ENCODE results near the gene RNFT2.
A peak's percentile ranks its signal among the peaks of the same experiment; 100 is the strongest.

The RNFT2 gene

DNA sequence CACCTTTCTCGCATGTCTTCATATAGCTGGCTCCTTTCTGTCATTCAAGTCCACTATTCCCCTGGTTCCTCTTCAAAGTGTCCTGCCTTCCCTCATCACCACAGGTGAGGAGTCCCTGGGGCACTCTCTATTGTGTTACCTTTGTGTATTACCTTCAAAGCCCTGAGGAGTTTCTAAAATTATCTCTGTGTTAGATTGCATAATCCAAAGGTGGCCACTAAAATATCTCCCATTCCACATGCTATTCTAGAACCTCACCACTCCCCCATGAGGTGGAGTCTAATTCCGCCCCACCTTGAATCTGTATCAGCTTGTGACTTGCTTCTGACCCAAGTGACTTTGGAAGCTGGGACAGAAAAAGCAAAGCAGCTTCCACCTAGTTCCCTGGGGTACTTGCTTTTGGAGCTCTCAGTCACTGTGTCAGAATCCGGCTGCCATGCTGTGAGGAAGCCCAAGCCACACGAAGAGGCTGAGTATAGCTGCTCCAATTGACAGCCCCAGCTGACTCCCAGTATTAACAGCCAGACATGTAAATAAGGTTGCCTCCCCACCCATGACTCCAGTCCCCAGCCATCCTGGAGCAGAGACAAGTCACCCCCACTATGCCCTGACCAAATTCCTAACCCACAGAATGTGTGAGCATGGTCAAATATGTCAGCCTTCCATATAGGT lies 136.3 kb downstream of the RNFT2 start:
- TF ChIP-seq, protein P1, sequence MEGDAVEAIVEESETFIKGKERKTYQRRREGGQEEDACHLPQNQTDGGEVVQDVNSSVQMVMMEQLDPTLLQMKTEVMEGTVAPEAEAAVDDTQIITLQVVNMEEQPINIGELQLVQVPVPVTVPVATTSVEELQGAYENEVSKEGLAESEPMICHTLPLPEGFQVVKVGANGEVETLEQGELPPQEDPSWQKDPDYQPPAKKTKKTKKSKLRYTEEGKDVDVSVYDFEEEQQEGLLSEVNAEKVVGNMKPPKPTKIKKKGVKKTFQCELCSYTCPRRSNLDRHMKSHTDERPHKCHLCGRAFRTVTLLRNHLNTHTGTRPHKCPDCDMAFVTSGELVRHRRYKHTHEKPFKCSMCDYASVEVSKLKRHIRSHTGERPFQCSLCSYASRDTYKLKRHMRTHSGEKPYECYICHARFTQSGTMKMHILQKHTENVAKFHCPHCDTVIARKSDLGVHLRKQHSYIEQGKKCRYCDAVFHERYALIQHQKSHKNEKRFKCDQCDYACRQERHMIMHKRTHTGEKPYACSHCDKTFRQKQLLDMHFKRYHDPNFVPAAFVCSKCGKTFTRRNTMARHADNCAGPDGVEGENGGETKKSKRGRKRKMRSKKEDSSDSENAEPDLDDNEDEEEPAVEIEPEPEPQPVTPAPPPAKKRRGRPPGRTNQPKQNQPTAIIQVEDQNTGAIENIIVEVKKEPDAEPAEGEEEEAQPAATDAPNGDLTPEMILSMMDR (conservative IDR thresholded peaks at IDR 0.05; ENCODE audit: low read depth, low read length), result no peak
- H3K4me3 ChIP-seq (ENCODE audit: low read length), result no peak overlapping the region
- no peak for DNase-seq (ENCODE audit: low read depth)

DNA sequence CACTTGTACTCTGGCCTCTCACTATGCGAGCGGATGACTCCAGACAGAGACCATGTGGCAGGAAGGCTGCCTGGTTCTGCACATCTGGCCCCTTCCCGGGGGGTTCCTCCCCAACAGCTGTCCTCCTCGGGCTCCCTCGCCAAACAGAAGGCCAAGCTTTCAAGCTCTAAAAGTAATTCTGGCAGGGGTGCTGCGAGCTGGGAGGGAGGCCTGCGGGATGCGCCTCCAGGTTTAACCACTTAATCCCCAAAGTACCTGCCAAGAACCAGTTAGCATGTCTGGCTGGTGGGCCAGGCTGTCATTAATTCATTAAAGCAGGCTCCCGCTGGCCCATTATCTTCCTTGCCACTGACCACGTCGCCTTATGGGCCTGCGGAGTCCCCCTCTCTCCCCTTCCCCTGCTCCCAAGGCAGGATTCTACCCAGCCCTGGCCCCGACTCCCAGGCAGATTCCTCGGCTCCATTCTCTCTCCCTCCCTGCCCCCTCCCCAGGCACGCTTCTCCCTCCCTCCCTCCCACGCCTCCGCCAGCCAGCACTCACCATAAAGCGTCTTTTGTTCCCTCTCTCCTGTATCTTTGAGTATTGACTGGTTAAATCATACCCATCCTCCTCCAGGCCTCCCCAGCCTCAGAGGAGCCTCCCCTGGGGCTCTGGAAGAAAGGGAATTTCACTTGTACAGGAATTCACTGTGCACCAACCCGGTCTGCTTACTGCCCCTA lies 138.2 kb downstream of the RNFT2 start:
- H3K4me3 ChIP-seq (ENCODE audit: low read length), result no peak overlapping the region
- TF ChIP-seq, protein P1 (conservative IDR thresholded peaks at IDR 0.05; ENCODE audit: low read depth, low read length), result no peak

DNA sequence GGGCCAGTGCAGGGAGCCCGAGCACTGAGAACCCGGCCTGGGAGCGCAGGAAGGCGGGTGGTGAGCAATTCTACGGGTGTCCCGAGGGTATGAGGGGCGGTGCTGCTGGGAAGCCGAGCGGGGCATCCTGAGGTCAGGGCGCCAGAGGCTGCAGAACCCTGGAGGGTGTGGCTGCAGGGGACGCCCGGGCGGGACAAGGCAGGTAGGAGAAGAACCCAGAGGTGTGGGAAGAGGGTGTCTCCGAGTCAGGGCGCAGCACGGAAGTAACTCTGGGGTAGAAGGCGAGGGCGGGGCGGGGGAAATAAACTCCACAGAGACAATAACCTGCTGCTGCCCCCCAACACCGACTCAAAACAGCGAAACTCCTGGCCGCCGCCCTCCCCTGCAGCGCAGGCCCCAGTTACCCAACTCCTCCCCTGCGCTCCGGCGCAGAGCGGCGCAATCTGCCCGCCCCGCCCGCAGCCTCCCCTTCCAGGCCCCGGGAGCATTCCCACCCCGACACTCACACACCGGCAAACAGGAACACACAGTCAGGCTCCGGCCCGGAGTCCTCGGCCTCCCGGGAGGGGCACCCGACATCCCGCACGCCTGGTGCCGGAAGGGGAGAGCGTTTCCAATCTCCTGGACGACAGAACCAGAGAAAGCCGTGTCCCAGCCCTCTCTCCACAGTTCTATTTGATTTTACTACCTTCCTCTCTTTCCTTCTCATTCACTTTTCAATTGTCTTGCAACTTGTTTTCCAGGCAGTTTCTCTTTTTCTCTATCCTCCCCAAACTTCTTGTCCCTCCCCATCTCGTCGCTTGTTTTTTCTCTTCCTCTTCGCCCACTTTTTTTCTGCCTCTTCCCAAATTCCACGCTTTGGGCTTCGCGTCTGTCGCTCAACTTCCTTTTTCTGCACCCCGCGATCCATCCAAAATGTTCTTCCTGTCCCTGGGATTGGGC lies 140.7 kb downstream of the RNFT2 start:
- TF ChIP-seq, protein P1 (conservative IDR thresholded peaks at IDR 0.05; ENCODE audit: low read depth, low read length), result no peak
- DNase-seq (ENCODE audit: low read depth), result no peak
- peak overlapping the region; percentile 67 for H3K4me3 ChIP-seq (ENCODE audit: low read length)

More for the DNA sequence above, 138.2 kb downstream of the RNFT2 start:
- no peak for DNase-seq (ENCODE audit: low read depth)

DNA sequence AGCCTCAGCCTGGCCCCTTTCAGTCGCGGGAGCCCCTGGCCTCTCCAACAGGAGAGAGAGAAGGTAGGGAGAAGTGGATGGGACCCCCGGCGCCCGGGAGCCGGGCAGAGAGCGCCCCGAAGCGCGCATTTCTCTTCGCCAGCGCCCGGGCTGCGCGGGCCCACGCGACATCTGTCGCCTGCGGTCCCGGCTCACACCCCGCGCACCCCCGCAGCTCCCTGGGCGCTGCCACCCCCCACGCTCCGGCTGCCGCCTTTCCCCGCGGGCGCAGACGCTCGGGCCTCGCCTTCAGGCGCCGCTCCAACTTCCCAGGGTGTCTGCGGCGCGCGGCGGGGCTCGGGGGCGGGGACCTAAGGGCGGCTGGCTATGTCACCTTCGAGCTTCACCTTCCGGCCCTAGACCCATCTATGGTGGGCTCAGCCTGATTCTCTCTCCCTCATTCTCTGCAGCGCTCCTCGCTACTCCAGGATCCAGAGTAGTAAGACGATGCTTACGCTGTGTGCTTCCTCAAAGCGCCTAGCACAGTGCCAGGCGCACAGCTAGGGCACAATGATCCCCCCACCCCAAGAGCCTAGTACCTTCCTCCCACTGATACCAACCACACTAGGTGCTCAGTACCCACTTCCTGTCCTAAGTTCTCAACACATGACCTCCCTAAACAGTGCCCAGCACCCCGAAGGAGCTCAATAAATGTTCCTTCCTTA lies 141.5 kb downstream of the RNFT2 start:
- TF ChIP-seq, protein P1 (conservative IDR thresholded peaks at IDR 0.05; ENCODE audit: low read depth, low read length), result no peak
- no peak for DNase-seq (ENCODE audit: low read depth)
- H3K4me3 ChIP-seq (ENCODE audit: low read length), result peak overlapping the region; percentile 67

DNA sequence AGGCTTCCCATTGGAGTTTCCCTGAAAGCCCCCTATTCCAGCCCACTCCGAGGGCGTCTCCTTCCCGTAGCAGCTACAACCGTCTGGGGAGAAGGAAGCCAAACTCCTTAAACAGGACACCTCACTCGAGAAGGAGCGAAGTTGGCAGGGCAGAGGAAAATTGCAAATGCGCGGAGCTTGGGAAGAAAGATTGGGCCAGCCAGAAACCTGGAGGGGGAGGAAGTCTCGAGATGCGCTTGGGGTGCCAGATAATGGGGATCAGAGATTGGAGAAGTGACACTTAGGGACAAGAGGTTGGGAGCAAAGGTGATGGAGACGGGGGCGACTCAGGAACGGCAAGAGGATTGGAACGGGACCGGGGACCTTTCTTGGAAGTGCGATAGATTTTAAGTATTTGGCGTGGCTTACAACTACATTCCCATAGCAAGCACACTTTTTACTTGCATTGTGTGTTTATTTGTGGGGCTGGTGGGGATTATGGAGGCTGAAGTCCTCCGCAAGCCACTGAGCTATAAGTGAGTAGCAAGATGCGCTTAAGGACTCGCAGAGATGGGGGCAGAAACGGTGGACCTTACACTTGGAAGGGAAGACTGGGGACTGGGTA lies 142.2 kb downstream of the RNFT2 start:
- no peak for DNase-seq (ENCODE audit: low read depth)
- H3K4me3 ChIP-seq (ENCODE audit: low read length), result peak overlapping the region; percentile 67
- TF ChIP-seq, protein P1 (conservative IDR thresholded peaks at IDR 0.05; ENCODE audit: low read depth, low read length), result no peak

DNA sequence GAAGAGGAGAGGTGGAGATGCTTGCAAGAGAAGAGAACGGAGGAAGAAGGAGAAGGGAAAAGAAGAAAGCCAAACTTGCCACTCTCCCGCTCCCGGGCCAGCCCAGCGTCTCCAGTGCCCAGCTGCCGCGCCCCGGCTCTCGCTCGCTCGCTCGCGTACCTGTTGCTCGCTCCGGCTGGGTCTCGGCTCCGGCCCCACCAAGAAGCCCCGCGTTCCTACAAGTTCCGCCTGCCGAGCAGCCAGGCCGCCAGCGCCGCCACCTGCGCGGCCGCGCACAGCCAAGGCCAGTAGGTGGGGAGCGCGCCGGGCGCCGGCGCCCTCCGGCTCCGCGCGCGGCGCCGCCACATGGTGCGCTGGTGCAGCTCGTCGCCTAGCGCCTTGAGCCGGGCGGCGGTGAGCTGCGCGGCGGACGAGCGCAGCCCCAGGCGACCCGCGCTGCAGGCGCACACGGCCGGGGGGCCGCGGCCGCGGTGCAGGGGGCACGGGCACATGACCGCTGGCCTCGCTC lies 142.8 kb downstream of the RNFT2 start:
- no peak for DNase-seq (ENCODE audit: low read depth)

More for the DNA sequence above, 142.8 kb downstream of the RNFT2 start:
- TF ChIP-seq, protein P1 (conservative IDR thresholded peaks at IDR 0.05; ENCODE audit: low read depth, low read length), result no peak
- H3K4me3 ChIP-seq (ENCODE audit: low read length), result peak overlapping the region; percentile 67

Data from retinal pigment epithelial cell (primary cell).